ENCODE data around the gene GRIK1. TPM values are rescaled to one million over a fixed set of nuclear protein-coding genes. Genes with fewer than 3 reads are reported as not detected.

Gene GRIK1
- total RNA-seq, 1 donor from 2014 or later = not detected

DNA sequence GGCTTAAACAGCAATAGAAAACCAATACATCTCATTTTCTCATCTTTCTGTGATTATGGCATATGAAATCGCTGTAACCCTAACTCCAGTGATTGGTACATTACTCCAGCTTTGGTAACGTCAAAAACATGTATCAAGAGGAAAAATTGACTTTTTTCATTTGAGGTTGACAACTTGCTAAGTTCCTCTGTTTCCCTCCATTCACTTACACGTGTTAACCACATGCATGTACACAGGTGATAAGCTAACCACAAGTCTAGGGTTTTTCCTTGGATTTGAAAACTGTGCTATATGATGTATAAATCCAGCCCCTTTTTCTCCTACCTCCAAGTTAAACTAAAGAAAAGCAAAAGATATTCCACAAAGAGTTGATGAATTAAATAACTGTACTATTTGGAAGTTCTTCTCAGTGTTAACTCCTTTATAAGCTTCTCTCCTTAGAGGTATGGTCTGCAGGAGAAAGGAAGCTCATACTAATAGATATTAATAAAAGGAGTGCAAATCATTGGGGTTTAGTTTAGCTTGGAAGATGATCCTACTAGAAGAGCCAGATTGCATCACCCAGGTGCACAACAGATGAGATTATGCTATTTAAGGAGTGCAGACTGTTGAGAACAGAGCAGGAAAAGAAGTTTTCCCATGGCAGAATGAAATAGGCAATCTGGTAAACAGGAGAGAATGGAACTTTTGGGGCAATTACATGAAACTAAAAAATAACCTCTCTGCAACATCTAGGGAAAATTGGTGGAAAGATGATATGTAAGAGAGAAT, 277.9 kb downstream of the GRIK1 start:
- ATAC-seq (no peak), DNase-seq (ENCODE audit: missing footprints) (no peak)
- intact Hi-C loops (cut with DNase I) = no loop called here

DNA sequence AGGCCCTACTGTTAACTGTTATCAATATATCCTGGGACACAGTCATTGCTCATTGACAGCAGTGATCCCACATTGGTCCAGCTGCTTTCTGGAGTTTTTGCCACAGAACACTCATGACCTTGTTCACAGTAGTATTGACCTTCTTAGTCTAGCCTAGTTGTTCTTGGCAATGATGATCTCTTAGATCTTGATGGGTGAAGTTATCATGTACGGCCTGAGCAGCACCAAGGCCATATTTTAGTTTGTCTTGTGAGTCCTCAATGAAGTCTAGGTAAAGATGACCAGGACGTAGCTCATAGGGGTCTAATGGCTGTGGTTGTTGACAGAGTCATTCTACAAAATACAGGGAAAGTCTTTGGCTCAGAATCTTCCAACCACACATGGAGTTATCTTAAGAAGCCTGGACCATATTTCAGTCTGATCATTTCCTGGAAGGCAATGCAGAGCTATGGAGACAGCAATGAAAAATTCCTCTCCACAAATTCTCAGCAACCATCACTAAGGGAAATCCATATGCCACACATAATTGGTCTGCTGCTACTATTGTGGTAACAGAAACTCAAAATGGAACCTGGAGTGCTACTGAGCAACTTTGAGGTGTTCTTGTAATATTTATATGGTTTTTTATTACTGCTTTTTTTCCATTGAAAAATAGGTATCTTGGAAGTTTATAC, 279.6 kb downstream of the GRIK1 start:
- no peak for ATAC-seq

GRCh38 chr21:29658934-29659203, 280.9 kb downstream of the GRIK1 start:
- intact Hi-C loops (cut with DNase I) = no loop called here
- DNase-seq (ENCODE audit: missing footprints) = no peak
- no peak for ATAC-seq

More for the DNA sequence above, 279.6 kb downstream of the GRIK1 start:
- no peak for DNase-seq (ENCODE audit: missing footprints)
- intact Hi-C loops (cut with DNase I) = no loop called here

DNA sequence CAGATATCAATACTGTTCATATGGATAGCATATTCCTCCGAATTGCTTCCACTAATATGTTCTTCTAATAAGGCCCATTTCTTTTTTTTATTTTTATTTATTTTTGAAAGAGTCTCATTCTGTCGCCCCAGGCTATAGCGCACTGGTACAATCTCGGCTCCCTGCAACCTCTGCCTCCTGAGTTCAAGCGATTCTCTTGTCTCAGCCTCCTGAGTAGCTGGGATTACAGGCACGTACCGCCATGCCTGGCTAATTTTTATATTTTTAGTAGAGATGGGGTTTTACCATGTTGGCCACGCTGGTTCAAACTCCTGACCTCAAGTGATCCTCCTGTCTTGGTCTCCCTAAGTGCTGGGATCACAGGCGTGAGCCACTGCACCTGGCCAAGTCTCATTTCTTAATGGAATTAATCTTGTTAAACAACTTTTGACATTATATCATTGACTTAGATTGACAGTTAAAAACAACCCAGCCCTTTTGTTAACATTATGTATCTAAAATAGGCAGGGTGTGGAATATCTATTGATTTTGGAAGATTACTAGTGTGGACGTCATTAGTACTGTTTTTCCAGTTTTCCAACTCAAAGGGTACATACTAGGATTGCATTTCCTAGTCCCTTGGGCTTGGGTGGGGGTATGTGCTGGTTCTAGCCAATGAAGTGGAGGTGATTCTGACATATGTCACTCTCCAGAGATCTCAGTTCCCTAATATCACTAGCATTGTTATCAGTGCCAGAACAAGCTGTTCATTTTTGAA, 281.4 kb downstream of the GRIK1 start:
- DNase-seq (ENCODE audit: missing footprints) (no peak), ATAC-seq (no peak)
- intact Hi-C loops (cut with DNase I) = no loop called here

DNA sequence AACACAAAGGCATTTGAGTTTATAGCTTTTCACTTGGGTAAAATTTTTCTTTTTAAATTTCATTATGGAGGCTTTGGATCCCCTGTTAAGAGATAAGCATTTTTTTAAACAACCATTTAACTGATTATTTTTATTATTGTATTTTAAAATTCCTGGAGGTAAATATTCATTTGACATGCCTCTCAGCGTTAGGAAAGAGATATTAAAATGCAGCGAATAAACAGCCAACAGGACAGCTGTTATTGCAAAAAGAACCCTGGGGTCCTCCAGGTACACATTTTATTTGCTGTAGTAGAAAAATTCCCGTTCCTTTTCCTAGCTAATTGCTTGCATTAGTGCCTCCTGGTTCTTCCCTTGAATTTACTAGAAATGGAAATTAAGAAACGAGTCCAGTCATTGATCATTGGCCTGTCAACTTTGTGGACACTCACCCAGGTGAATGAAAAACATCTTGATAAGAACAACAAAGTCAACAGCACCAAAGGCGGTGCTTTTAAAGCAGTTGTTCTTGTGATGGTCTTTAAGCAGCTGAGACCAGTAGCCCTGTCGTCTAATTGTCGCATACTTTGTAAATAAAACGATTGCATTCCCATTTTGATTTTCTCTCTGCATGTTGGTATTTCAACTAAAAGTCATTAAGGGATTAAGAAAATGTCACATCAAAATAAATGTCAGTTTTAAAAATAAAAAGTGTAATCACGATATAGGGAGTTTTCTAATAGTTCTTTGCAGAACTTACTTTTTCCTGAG, 282.4 kb downstream of the GRIK1 start:
- ATAC-seq (no peak), DNase-seq (ENCODE audit: missing footprints) (no peak)
- intact Hi-C loops (cut with DNase I) = no loop called here

GRCh38 chr21:29656504-29657239, 283.1 kb downstream of the GRIK1 start:
- DNase-seq (ENCODE audit: missing footprints) (no peak), ATAC-seq (no peak)
- intact Hi-C loops (cut with DNase I) = no loop called here

GRCh38 chr21:29655577-29655976, 284.2 kb downstream of the GRIK1 start:
- intact Hi-C loops (cut with DNase I) = no loop called here
- ATAC-seq = no peak
- no peak for DNase-seq (ENCODE audit: missing footprints)

- ATAC-seq (no peak), DNase-seq (ENCODE audit: missing footprints) (no peak)
- intact Hi-C loops (cut with DNase I) = no loop called here
Observed at GRCh38 chr21:29654855-29655254, 284.9 kb downstream of the GRIK1 start.

DNA sequence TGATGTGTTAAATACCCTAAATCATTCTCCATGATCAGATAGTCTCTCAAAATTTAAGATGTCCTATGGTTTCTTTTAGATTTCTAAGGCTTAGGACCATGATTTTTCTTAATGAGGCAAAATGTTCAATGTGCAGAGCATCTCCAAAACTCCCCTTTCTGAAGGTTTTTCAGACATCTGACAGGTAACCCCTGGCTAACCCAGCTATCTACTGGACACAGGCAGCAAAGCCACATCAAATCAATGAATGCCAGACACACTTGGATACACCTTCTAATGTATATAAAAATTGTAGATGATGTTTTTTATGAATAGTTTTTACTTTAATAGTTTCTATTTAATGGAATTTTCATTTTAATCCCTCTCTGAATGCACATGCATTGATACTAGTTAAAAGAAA, 285.6 kb downstream of the GRIK1 start:
- ATAC-seq (no peak), DNase-seq (ENCODE audit: missing footprints) (no peak)
- intact Hi-C loops (cut with DNase I) = no loop called here

DNA sequence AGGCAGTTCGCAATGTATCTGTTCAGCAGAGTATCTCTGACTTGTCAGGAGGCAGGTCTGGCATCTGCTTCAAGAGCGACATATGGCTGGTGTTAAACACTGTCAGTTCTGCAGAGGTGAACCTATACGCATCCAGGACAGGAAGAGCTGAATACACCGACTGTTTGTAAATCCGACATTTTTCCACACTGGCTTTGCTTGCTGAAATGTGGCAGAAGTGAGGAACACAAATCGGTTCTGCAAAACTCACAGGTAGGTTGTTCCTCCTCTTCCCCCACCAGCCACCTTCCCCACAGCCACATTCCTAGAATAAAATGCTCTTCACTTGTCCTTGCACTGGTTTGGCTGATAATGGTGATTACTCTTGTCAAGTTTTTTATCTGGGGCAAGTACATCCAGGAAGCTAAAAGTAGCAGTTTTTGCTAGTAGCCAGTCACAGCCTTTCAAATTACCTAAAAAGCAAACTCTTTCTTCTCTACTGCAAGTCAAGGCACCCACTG, 289.2 kb downstream of the GRIK1 start:
- DNase-seq (ENCODE audit: missing footprints) = no peak
- intact Hi-C loops (cut with DNase I) = no loop called here

DNA sequence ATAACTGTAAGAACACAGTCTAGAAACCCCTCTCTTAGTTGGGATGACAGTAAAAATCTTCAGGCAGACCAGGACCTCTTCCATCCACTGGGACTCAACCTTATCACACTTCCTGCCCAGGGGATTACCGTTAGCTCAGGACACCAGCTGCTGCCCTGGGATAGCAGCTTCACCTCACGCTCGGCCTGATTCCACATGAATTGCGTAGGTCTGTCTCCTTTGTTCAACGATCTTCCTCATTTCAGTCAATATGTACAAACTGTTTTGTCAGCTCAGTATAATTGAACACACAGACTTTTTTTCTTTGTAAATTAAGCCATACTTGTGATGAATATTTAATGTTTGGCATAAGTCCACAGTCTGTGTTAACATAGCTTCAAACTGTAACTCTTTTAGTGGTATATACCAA, 290.4 kb downstream of the GRIK1 start:
- DNase-seq (ENCODE audit: missing footprints) (no peak), ATAC-seq (no peak)
- intact Hi-C loops (cut with DNase I) = no loop called here

More for the DNA sequence above, 289.2 kb downstream of the GRIK1 start:
- no peak for ATAC-seq

- no peak for DNase-seq (ENCODE audit: missing footprints)
- no peak for ATAC-seq
- intact Hi-C loops (cut with DNase I) = no loop called here
Observed at GRCh38 chr21:29648710-29649240, 291.0 kb downstream of the GRIK1 start.

- intact Hi-C loops (cut with DNase I) = no loop called here
Observed at GRCh38 chr21:29647353-29647781, 292.4 kb downstream of the GRIK1 start.

DNA sequence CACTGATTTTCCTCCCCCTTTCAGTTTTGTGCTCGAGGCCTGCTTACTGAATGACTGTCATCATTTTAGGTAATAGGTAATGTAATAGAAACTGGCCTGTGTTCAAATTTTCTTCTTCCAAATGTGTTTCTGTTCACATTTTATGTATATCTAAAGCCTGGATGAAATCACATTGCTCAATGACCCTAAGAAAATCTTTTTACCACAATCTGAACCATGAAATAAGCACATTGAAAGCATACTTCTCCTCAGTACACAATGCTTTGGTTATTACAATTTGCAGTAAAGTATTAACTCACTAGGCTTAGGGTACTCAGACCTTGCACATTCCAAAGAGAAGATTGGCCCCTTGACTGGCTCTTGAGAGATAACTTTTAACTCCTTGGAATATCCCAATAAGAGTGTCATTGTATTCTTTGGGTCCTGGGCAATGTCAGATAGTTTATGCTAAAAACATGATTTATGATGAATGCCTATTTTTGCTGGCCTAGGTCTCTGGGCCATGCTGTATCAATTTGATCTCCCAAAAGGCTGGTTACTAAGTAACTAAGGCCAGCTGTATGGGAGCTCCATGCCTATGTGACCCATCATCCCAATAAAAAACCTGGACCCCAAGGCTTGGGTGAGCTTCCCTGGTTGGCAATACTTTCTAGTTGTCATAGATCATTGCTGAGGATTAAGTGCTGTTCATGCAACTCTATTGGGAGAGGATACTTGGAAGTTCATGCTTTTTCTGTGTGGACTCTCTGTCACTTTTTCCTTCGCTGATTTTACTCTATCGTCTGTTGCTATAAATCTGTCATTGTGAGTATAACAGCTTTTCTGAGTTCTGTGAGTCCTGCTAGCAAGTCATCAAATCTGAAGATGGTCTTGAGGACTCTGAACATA, 293.9 kb downstream of the GRIK1 start:
- ATAC-seq = no peak
- no peak for DNase-seq (ENCODE audit: missing footprints)
- intact Hi-C loops (cut with DNase I) = no loop called here

More at GRCh38 chr21:29647353-29647781, 292.4 kb downstream of the GRIK1 start:
- ATAC-seq (no peak), DNase-seq (ENCODE audit: missing footprints) (no peak)

DNA sequence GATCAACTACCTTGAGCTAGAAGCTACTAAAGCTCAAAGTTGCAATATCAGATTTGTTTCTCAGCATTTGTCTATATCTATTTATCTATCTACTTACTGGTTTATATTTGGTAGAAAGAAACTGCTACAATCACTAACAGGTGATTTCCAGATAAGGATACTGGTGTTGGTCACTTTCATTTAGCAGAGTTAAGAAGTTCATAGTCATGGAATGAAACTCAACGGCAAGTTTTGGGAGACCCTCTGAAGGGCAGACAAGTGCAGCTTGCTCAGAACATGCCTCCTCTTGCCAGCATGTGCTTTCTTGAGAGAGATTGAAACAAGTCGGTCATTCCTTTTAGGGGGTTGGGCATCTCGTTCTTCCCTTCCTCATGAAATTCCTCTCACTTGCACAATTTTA, 296.5 kb downstream of the GRIK1 start:
- intact Hi-C loops (cut with DNase I) = no loop called here
- no peak for ATAC-seq
- DNase-seq (ENCODE audit: missing footprints) = no peak

GRCh38 chr21:29642551-29643245, 297.1 kb downstream of the GRIK1 start:
- no peak for DNase-seq (ENCODE audit: missing footprints)
- intact Hi-C loops (cut with DNase I) = no loop called here
- no peak for ATAC-seq

Measured in Right ventricle myocardium inferior (tissue), 1 donor.